Measurements from ENCODE around the gene PGAM4.
"Not testable (repeated sequence)": the region's sequence is repeated elsewhere in the genome, so short reads cannot be mapped to it uniquely, and the experiment has no call there.

PGAM4 gene

DNA sequence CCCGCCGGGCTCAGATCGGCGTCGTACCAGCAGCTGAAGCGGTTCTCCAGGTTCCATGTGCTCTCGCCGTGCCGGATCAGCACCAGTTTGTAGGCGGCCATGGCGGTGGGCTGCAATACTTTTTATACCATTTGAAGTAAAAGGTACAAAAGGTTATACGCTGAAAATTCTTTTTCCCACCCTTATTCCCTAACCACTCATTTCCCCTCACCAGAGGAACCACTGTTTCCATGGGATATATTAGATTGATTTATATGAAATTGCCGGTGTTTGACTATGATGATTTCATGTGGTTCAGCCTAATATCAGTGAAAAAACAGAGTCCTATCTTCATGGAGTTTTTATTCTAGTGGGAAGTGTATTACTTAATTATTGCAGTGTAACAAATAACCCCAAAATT is at the start of gene PGAM4:
Gene PGAM4, minus strand, starts transcription at position 101 of the 400 bp plus-strand sequence. Its CDS starts 0 bp downstream, at position 101.
- DNase-seq: no peak

DNA sequence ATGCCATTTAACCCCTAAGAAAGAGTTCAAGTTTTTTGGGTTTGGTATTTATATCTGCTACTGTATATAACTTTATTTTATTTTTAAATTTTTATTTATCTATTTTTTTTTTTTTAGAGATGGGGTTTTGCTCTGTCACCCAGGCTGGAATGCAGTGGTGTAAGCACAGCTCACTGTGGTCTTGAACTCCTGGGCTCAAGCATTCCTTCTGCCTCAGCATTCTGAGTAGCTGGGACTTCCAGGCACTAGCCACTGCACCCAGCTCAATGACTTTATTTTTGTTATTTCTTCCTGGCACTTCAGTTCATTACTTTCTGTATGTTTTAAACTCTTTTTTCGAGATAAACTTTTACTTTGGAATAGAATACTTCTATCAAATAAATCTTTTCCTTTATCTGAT is 42.4 kb upstream of the PGAM4 start:
- no peak for DNase-seq

DNA sequence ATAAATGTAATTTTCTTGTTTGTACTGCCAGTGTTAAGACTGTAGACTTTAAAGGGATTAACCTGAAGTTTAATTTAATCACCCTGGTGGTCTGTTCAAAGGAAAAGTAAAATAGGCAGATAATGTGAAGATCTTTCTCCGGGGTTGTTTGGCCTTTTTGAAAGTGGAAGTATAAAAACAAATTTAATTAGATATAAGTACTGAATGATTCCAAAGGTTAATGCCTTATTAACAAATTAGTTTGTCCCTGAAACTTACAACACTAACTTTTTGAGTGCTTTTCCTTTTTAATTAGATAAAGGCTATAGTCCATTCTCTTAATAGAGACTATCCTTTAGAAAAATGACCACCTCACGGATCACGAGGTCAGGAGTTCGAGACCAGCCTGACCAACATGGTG is 10.4 kb upstream of the PGAM4 start:
- DNase-seq: no peak

DNA sequence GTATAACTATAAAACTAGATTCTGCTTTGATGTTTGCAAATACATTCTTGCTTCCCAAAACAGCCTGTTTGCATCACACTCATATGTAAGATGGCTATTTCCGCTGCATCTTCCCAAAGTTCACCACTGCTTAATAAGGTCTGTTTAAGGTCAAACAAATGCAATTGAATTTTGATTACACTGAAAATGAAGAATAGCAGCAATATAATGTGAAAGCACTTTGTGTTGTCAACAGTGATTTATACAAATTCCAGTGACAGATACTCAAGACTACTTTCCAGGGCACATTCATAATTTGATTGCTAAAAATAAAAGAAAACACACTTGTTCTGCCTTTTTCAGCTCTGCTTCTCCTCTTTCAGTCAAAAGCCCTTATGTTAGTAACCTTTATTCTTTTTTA is 8.1 kb upstream of the PGAM4 start:
- DNase-seq: no peak

DNA sequence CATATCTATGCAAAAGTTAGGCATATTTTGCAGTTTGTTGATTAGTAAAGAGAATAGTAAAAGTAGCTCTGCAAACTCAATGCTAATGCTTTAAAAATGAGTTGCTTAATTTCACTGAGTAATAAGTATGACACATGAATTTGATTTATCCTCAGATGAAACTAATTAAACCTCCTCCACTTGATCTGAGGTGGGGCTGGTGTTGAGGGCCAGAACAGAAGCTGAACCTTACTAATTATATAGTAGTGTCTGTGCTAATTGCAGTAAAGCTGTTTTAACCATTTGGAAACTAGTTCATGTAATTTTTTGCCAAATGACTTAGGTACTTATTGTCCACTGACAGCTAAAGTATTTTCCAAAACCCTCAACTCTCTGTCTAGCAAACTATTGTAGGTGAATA is 7.7 kb upstream of the PGAM4 start:
- DNase-seq: no peak

DNA sequence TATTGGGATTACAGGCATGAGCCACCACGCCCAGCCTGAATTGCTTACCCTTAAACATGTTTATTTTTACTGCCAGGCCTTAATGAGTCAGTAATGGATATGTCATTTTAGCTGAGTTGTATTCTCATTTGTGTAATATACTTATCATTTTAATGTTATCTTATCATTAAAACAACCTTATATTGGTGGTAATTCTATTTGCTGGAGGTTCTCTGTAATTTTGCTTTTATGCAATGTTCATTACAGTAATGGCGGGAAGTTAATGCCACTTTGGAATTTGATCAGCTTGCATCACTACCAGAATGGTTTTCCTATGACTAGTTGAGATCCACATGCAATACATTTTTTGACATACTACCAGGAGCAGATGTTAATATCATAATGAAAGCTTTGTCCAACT is 6.3 kb upstream of the PGAM4 start:
- DNase-seq: no peak

DNA sequence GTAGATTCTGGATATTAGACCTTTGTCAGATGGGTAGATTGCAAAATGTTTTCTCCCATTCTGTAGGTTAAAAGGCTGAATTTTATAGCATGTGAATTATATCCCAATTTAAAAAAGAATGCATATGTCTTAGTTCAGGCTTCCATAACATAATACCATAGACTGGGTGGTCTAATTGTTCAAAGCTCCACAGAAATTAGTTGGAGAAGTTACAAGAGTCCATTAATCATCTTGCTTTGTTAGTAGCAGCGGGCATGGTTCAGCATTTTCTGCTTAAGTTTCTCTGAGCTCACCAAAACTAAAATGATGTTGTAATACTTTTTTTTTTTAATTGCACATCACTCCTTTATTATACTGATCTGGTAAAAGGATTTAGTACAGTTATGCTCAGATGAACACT is 1.8 kb downstream of the PGAM4 start:
- no peak for DNase-seq

DNA sequence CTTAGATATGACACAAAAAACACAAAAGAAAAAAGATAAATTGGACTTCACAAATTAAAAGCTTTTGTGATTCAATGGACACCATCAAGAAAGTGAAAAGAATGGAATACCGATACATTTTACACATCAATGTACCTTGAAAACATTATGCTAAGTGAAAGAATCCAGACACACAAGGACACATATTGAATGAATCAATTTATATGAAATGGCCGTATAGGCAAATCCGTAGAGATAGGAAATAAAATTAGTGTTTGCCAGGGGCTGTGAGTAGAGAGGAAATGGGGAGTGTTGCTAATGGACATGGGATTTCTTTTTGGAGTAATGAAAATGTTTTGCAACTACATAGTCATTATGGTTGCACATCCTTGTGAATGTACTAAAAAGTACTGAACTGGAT is 3.1 kb downstream of the PGAM4 start:
- no peak for DNase-seq

DNA sequence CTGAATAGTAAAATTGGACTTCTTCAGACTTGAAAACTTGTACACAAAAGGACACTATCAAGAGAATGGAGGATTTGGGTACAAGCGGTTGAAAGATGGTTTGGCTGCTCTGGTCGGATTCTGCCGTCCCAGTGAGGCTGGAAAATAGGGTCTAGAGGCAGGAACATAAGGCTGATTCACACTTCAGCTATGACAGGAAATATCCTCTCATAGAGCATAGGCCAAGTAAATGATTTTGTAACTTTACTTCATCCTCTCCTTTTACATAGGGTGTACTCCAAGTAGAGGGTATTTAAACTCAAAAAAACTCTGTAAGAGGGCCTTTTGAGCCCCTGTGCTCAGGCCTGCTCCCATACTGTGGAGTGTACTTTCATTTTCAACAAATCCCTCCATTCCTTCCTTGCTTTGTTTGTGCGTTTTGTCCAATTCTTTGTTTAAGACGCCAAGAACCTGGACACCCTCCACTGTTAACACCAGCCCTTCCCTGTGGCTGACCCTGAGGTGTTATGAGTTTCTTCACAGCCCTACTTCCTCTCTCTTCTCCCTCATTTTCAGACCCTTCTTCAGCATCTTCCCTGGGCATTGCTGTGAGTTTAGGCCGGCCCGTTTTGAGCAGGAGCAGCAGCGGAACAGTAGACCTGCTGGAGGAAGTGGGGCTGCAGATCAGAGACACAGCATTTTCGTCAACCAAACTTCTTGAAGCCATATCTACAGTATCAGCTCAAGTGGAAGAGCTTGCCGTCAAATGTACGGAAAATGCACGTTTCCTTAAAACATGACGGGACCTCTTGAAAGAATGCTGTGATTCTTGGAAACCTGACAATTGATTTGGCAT is 7.2 kb downstream of the PGAM4 start:
- no peak for DNase-seq

DNA sequence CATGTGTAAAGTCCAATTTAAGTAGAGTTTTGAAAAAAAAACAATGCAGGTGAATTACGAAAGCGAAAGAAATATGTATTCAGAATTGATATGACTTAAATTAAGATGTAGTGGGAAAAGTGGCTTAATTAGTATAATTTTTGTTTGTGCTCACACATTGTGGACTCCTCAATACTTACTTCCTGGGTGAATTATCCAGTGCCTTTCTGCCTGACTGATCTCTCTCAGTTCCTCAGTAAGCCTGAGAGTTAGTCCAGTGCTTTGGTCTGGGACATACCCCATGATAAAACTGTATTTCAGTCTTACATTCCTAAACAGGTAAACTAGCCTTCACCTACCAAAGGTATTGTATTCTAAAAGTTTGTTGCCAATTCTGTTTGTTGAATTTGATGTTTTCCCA is 8.4 kb downstream of the PGAM4 start:
- no peak for DNase-seq

DNA sequence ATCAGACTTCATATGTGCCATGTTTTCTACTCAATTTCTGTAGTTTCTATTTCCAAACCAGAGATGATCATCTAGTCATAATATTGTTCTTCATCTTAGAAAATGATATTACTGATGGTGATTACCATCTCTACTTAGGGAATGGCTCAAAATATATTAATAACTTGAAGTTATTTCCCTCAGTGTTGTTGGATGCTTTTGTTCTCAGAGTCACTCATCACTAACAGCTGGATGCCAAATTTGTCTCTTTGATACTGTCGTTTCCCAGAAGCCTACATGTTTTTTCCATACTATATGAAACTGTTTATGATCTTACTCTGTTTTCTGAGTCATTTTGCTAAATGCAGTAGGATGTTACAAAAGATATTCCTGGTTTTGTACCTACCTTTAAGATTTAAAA is 8.9 kb downstream of the PGAM4 start:
- no peak for DNase-seq

DNA sequence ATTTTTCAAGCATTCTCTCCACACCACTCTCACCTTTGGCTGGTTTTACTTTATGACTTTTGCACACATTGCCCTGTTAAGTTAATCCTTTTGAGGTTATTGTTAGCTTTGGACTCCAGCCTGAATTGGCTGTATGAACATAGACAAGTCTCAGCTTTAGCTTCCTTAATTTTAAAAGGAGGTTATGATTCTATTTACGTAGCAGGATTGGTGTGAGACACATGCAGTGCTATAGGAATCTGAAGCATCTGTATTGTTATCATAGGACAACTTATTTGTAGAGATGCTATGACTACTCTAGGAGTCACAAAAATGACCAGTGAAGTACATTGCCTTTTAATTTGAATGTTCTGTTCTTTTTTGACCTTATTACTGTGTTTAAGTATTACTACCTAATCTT is 15.7 kb downstream of the PGAM4 start:
- no peak for DNase-seq

DNA sequence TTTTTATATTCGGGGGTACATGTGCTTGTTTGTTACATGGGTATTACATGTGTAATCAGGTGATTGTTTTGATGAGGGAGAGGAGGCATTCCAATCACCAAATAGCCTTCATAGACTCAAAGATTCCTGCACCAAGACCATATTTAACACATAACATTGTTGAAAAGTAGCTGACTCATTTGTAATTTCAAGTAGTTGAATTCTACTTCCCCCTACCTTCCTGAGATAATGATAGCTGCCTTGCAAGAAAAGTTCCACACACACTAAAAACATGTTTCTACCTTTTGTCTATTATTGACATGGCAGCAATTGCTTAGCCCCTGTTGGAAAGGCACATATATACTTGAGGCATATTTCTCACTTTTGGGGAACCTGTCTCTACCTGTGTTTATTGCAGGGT is 16.1 kb downstream of the PGAM4 start:
- no peak for DNase-seq

DNA sequence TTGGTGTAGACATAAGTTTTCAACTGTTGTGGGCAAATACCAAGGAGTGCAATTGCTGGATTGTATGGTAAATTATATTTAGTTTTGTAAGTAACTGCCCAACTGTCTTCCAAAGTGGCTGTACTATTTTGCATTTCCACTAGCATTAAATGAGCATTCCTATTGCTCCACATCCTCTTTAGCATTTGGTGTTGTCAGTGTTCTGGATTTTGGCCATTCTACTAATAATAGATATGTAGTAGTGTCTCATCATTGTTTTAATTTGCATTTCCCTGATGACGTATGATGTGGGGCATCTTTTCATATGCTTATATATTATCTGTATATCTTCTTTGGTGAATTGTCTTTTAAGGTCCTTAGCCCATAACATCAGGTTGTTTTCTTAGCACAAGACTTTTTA is 17.3 kb downstream of the PGAM4 start:
- no peak for DNase-seq

DNA sequence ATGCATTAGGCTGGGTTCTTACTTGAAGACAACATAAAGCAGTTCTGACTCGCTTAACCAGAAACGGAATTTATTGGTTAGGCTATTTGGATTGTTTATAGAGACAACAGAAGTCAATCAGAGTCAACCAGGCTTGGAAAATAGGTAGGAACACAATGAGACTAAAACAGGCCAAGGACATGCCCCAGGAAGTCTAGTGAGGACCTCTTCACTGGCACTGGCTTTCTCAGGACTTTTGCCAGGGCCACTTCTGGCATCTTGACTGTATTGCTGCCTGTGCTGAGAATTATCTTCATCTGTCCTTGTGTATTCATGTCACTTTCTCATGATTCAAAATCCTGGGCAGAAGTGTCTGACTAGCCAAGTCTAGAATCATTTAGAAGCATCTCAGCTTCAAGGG is 19.6 kb downstream of the PGAM4 start:
- DNase-seq: no peak

DNA sequence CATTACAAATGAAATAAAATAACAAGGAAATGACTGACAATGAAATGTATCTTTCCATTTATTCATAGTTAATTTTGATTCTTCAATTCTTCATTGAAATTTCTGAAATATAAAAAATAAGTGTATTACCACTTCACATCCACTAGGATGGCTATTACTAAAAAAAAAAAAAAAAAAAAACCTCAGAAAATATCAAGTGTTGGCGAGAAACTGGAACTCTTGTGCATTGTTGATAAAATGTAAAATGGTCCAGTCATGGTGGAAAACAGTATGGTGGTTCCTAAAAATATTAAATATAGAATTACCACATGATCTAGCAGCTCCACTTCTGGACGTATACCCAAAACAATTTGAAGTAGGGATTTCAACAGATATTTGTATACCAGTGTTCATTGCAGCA is 22.9 kb downstream of the PGAM4 start:
- DNase-seq: no peak

DNA sequence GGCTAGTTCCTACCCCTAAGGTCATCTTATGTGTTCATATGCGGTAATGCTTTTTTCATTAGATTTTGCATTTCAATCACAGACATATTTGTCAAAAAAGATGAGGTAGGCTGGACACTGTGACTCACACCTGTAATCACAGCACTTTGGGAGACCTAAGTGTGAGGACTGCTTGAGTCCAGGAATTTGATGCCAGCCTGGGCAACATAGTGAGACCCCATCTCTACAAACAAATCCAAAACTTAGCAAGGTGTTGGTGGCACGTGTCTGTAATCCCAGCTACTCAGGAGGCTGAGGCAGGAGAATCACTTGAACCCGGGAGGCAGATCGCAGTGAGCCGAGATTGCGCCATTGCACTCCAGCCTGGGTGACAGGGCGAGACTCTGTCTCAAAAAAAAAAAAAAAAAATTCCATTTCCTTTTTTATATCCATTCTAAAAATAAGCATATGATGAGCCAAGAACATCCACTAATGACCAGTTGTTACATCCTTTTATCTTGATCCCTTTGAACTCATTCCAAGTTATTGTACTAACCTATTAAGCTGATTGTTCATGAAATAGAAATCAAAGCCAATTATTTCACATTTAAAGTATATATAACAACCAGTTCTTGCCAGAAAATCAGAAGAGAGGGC is 23.4 kb downstream of the PGAM4 start:
- no peak for DNase-seq

DNA sequence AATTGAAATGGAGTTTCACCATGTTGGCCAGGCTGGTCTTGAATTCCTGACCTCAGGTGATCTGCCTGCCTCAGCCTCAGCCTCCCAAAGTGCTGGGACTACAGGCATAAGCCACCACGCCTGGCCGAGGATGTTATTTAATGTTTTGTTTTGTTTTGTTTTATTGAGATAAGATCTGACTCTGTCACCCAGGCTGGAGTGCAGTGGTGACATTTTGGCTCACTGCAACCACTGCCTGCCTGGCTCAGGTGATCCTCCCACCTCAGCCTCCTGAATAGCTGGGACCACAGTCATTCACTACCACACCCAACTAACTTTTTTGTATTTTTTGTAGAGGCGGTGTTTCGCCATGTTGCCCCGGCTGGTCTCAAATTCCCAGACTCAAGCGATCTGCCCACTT is 24.4 kb downstream of the PGAM4 start:
- DNase-seq: not testable (repeated sequence)

DNA sequence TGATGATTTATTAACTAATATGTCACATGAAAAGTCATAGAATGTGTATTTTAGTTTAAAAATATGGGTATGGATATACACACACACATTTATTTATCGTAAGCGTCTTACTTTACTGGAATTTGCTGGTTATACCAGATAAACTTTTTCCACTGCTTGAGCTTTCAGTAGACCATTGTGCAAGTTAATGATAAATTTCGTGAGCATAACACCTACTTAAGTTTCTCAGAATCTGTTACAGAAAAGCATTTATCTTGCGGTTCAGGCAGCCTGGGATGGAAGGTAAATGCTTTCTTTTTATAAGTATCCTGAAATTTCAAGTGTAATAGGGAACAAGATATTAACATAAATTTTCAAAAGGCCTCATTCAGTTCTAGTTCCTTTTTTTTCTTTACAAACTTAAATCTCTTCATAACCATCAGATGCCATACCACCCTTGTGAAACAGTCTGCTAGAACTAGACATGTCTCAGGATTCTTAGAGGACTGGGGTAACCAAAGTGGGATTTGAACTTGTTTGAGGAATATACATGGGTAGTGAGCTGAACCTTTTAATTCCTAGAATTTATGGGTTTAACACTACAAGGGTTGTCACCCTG is 31.3 kb downstream of the PGAM4 start:
- no peak for DNase-seq

DNA sequence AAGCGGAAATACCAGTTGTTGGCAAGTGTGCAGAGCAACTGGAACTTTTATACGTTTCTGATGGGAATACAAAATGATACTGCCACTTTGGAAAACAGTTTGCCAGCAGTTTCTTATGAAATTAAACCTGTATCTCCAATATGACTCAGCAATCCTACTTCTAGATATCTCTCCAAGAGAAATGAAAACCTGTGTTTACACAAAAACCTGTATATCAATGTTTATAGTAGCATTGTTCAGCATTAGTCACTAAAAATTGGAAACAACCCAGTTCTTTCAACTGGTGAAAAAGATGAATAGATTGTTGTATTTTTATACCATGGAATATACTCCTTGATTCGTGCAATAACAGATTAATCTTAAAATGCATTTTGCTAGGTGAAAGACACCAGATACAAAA is 32.1 kb downstream of the PGAM4 start:
- no peak for DNase-seq

DNA sequence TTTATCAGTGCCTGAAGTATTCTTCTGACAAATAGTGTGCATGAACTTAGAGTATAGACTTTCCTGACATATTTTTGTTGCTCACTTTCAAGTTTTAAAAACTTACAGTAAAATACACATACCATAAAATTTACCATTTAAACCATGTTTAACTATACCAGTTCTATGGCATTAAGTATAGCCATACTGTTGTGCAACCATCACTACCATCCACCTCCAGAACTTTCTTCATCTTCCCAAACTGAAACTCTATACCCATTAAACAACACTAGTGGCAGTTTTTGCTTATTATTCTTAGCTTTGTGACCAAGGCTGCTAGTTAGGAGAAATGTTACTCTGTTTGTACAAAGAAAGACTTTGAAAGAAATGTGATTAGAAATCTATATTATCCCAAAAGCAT is 33.1 kb downstream of the PGAM4 start:
- DNase-seq: no peak

DNA sequence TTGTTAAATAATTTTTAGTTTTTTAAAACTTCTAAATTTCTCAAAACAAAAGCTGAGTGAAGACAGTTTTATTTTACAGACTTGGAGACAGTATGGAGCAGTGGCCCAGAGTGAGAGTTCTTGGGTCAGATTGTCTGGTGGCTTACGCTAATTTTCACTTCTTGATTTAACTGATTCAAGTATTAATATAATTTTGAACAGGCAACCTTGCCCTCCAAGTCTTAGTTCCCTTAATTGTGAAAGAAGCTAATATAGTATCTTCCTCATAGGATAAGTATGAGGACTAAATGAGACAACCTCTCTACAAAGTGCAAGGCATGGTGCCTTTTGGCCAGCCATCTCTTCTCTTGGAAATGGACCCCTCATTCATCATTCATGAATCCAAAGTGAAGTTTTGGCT is 33.6 kb downstream of the PGAM4 start:
- DNase-seq: no peak

DNA sequence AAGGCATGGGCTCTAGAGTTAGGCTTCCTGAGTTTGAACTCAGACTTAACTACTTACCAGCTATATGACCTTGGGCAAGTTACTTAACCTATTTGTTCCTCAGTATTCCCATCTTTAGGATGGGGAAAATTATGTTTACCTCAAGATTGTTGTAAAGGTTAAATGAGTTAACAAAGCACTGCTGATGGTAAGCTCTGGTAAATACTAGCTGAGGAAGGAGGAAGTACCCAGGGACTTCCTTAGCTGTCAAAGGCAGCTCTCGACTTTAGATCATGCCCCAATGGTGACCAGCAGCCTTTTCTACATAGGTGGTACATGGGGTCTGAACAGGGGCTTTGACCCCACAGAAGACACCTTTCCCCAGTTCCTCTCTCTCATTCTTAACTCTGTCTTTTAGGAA is 38.9 kb downstream of the PGAM4 start:
- DNase-seq: no peak

DNA sequence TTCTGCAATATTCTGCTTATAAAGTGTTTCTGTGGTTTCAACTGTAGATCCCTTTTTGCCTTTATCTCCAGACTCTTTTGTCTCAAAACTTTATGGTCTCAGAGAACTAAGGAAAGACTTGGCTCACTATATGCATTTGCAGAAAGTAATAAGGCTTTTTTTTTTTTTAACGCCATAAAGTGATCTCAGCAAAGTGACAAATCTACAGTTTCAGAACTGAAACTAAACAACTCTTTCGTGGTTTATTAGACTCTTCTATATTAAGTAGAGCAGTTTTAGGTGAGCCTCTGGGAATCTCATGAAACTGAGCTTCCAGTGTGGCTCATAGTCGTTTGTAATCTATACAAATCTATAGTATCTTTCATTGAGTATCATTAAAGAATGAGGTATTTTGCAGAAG is 43.7 kb downstream of the PGAM4 start:
- DNase-seq: no peak
